ENCODE measurements around the gene TENM4.

DNA sequence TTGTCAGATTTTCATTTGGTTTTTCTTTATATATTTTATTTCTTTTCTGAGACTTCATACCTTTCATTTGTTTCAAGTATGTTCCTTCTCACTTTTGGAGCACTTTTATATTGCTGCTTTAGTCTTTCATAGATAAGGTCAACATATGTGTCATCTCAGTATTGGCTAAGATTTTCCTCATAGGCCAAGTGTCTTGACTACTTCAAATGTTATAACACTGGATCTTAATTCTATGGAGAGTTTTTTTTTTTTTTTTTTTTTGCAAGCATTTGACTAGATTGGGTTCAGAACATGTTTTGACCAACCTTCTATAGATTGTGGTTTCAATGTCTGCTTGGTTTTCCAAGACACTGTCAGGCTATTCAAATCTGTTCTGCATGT lies 797.2 kb downstream of the TENM4 start:
- TF ChIP-seq, protein P1, sequence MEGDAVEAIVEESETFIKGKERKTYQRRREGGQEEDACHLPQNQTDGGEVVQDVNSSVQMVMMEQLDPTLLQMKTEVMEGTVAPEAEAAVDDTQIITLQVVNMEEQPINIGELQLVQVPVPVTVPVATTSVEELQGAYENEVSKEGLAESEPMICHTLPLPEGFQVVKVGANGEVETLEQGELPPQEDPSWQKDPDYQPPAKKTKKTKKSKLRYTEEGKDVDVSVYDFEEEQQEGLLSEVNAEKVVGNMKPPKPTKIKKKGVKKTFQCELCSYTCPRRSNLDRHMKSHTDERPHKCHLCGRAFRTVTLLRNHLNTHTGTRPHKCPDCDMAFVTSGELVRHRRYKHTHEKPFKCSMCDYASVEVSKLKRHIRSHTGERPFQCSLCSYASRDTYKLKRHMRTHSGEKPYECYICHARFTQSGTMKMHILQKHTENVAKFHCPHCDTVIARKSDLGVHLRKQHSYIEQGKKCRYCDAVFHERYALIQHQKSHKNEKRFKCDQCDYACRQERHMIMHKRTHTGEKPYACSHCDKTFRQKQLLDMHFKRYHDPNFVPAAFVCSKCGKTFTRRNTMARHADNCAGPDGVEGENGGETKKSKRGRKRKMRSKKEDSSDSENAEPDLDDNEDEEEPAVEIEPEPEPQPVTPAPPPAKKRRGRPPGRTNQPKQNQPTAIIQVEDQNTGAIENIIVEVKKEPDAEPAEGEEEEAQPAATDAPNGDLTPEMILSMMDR (conservative IDR thresholded peaks at IDR 0.05; ENCODE audit: low read length): no peak
- TF ChIP-seq EZH2phosphoT487 (IDR thresholded peaks at IDR 0.05; ENCODE audit: borderline replicate concordance, low read depth, low read length): no peak
